Transverse colon (tissue), 4 donors: ENCODE data around the gene BMPR1B. TPM values are rescaled to one million over a fixed set of nuclear protein-coding genes. Genes with fewer than 3 reads are reported as not detected.

ENCODE experiments used
- DNase-seq: peaks from one replicate; pipeline ENCODE4 v3.0.0-alpha.2; 2019
- H3K27ac ChIP-seq, 4 donors: fragments of 200-600 bp; sonication (generic); 2 replicates each; pipeline ENCODE4 v1.5.1; 2016 to 2018; ENCODE audit warnings: inconsistent platforms in 4 of 4
- H3K27me3 ChIP-seq: fragments of 200-600 bp; sonication (generic); 2 replicates; pipeline ENCODE4 v1.5.1; 2017; ENCODE audit warnings: inconsistent platforms
- H3K36me3 ChIP-seq, 4 donors: fragments of 200-600 bp; sonication (generic); 2 replicates each; pipeline ENCODE4 v1.5.1; 2017 to 2019; ENCODE audit warnings: inconsistent platforms in 4 of 4
- H3K4me1 ChIP-seq, 4 donors: fragments of 200-600 bp; sonication (generic); 2 replicates each; pipeline ENCODE4 v1.5.1; 2017 to 2020; ENCODE audit warnings: inconsistent platforms in 4 of 4
- H3K4me3 ChIP-seq, 4 donors: fragments of 200-600 bp; sonication (generic); 1 replicate in 1 of 4; 2 replicates in 3 of 4; pipeline versions ENCODE4 v1.5.1 to v1.6.1; 2017 to 2019; ENCODE audit warnings: inconsistent platforms in 4 of 4
- H3K9me3 ChIP-seq, 2 donors: fragments of 200-600 bp; sonication (generic); 2 replicates each; pipeline ENCODE4 v1.5.1; 2017 to 2019; ENCODE audit warnings: inconsistent platforms in 2 of 2
- CTCF ChIP-seq, 5 experiments: fragments of 200-600 bp in 3 of 5; fragments of 450-650 bp in 2 of 5; sonication (generic) in 3 of 5; IDR thresholded peaks; 1 replicate in 2 of 5; 2 replicates in 3 of 5; pipeline ENCODE4 v1.5.1; 2016 to 2017; ENCODE audit warnings: antibody characterized with exemption in 5 of 5, inconsistent platforms in 3 of 5, mild to moderate bottlenecking in 2 of 5, moderate library complexity in 1 of 5
- EP300 ChIP-seq: sonication (generic); formaldehyde crosslinking; IDR thresholded peaks from one replicate; pipeline ENCODE4 v1.6.1; 2017; ENCODE audit warnings: antibody characterized with exemption, low read depth
- POLR2A ChIP-seq: fragments of 450-650 bp; IDR thresholded peaks from one replicate; pipeline ENCODE4 v1.6.1; 2016; ENCODE audit warnings: antibody characterized with exemption, mild to moderate bottlenecking, moderate library complexity
- POLR2AphosphoS5 ChIP-seq, 3 donors: sonication (generic); formaldehyde crosslinking; IDR thresholded peaks; one replicate each; pipeline ENCODE4 v1.6.1; 2016; ENCODE audit warnings: antibody characterized with exemption in 3 of 3
- WGBS, 2 donors: methylation state at CpG; one replicate each; pipeline ENCODE4 v1.1.5; 2018; ENCODE audit warnings: low coverage in 1 of 2; 5-methylcytosine and 5-hydroxymethylcytosine counted together
- in situ Hi-C, 4 donors: fragments of 200-750 bp; cut with MboI; loops; one replicate each; pipeline versions ENCODE4 v1.15.0 to v1.15.1; 2017; ENCODE audit warnings: low sequenced_read_pairs in 3 of 4, low pct_ligation_motif_present in 1 of 4, low pct_unique_long_range_greater_than_20kb in 1 of 4
- intact Hi-C: fragments of 100-400 bp; cut with DNase I; formaldehyde crosslinking; loops from one replicate; pipeline ENCODE4 v1.15.1; 2023; ENCODE audit warnings: low total_unique reads
- total RNA-seq, 4 donors: library from RNA; depleted of rRNA; stranded (reverse); fragments of >200 nt; gene quantifications; one replicate each; pipeline ENCODE4 v1.1.0, GENCODE V29; 2016

The BMPR1B gene
- total RNA-seq, 4 donors from 2014 or later = 0.64 to 3.2 (median 0.68) TPM; not detected in 1

GRCh38 chr4:95197353-95197752 is 439.6 kb downstream of the BMPR1B start:
- Histone ChIP-seq H3K36me3 (no peaks in the 10 kb centered on the region), H3K27ac (no peak overlapping the region), H3K4me3 (no peak overlapping the region), H3K9me3 (no peaks in the 10 kb centered on the region), H3K4me1 (no peaks in the 10 kb centered on the region), H3K27me3 (no peaks in the 10 kb centered on the region)
- 73 to 81% methylated on average over 5 to 6 of the region's 6 CpGs for WGBS, 2 donors
- TF ChIP-seq POLR2AphosphoS5 (IDR thresholded peaks at IDR 0.05) (no peak), EP300 (no peak), POLR2A (no peak), CTCF (IDR thresholded peaks at IDR 0.05) (no peak)
- in situ Hi-C loops (no loop called here), intact Hi-C loops (no loop called here)
- DNase-seq = no peak

GRCh38 chr4:95198961-95199360 is 441.2 kb downstream of the BMPR1B start:
- intact Hi-C loops (no loop called here), in situ Hi-C loops (no loop called here)
- Histone ChIP-seq H3K36me3 (no peaks in the 10 kb centered on the region), H3K27me3 (no peaks in the 10 kb centered on the region), H3K4me1 (no peaks in the 10 kb centered on the region), H3K9me3 (no peaks in the 10 kb centered on the region), H3K4me3 (no peak overlapping the region), H3K27ac (no peak overlapping the region)
- no peak for DNase-seq
- TF ChIP-seq CTCF (IDR thresholded peaks at IDR 0.05) = no peak
- no peak for TF ChIP-seq POLR2A
- no peak for TF ChIP-seq EP300
- no peak for TF ChIP-seq POLR2AphosphoS5 (IDR thresholded peaks at IDR 0.05)
- 80 to 95% methylated on average over 6 to 7 of the region's 7 CpGs for WGBS, 2 donors

- intact Hi-C loops = no loop called here
These were observed 446.6 kb downstream of the BMPR1B start for GRCh38 chr4:95204267-95204844.

GRCh38 chr4:95204873-95205272 is 447.1 kb downstream of the BMPR1B start:
- H3K27me3 ChIP-seq = no peaks in the 10 kb centered on the region
- DNase-seq = no peak
- H3K4me1 ChIP-seq = no peaks in the 10 kb centered on the region
- no peak for TF ChIP-seq POLR2A
- TF ChIP-seq CTCF (IDR thresholded peaks at IDR 0.05) = peak in 1 of 5 experiments; percentile 10
- H3K4me3 ChIP-seq = no peak overlapping the region
- 39 to 68% methylated on average over 5 of the region's 5 CpGs for WGBS, 2 donors
- in situ Hi-C loops = no loop called here
- no peaks in the 10 kb centered on the region for H3K36me3 ChIP-seq
- H3K27ac ChIP-seq = no peak overlapping the region
- intact Hi-C loops = no loop called here
- H3K9me3 ChIP-seq = no peaks in the 10 kb centered on the region

More at GRCh38 chr4:95204267-95204844, 446.6 kb downstream of the BMPR1B start:
- 79 to 89% methylated on average over 4 to 8 of the region's 8 CpGs for WGBS, 2 donors
- H3K9me3 ChIP-seq = no peaks in the 10 kb centered on the region
- in situ Hi-C loops = no loop called here
- no peak for DNase-seq
- no peaks in the 10 kb centered on the region for H3K27me3 ChIP-seq
- no peaks in the 10 kb centered on the region for H3K4me1 ChIP-seq
- no peak overlapping the region for H3K27ac ChIP-seq
- TF ChIP-seq POLR2A = no peak
- H3K4me3 ChIP-seq = no peak overlapping the region
- no peaks in the 10 kb centered on the region for H3K36me3 ChIP-seq
